GM04504 (cell line): Measurements from ENCODE around the gene HBM.
"Not testable (repeated sequence)": the region's sequence is repeated elsewhere in the genome, so short reads cannot be mapped to it uniquely, and the experiment has no call there.

Source experiments
- DNase-seq: peaks from one replicate; pipeline ENCODE4 v3.0.0-alpha.2; 2012; ENCODE audit warnings: low read depth

Gene HBM, protein sequence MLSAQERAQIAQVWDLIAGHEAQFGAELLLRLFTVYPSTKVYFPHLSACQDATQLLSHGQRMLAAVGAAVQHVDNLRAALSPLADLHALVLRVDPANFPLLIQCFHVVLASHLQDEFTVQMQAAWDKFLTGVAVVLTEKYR

DNA sequence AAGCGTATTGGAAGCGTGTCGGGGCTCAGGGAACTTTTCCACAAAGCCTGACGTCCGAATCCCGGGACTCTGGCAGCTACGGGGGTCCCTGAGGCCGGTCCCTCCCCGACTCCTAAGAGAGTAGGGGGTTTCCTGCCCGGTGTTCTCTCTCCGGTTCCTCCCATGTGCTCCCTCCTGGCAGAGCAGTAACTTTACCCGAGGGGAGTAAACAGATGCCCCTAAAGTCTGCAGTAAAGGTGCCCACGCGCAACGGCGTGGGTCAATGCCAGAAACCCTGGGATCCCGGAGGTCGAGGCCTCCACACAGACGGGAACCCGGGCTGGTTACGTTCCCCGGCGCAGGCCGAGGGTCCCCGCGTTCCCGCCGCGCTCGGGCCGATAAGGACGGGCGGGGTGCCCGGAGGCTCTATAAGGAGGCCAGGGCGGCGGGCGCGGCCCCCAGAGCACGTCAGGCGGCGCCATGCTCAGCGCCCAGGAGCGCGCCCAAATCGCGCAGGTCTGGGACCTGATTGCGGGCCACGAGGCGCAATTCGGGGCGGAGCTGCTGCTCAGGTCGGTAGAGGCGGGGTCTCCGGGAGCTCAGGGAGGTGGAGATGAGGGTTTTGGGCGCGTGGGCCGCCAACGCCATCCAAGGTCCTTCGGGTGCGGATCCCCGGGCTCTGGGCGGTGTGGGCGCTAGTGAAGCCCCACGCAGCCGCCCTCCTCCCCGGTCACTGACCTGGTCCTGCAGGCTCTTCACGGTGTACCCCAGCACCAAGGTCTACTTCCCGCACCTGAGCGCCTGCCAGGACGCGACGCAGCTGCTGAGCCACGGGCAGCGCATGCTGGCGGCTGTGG, at the start of gene HBM:
HBM (plus strand) TSS at position 440 of the 836 bp plus-strand sequence; CDS start at position 460, 20 bp downstream.
- DNase-seq, result no peak

DNA sequence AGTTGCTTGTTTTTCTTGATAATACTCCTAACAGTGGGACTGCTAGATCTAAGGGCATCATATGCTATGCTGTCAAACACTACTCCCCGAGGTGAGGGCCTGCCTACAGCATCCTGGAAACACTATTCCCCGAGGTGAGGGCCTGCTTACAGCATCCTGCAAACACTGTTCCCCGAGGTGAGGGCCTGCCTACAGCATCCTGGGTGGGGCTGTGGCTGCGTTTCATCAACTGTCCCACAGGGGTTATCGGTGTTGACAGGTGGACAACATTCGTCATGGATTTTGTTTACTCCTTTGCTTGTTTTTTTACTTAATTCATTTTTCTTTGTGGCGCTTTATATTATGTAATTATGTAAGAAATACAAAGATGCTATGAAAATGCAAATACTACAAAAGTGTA, 49.8 kb upstream of the HBM start:
- no peak for DNase-seq

DNA sequence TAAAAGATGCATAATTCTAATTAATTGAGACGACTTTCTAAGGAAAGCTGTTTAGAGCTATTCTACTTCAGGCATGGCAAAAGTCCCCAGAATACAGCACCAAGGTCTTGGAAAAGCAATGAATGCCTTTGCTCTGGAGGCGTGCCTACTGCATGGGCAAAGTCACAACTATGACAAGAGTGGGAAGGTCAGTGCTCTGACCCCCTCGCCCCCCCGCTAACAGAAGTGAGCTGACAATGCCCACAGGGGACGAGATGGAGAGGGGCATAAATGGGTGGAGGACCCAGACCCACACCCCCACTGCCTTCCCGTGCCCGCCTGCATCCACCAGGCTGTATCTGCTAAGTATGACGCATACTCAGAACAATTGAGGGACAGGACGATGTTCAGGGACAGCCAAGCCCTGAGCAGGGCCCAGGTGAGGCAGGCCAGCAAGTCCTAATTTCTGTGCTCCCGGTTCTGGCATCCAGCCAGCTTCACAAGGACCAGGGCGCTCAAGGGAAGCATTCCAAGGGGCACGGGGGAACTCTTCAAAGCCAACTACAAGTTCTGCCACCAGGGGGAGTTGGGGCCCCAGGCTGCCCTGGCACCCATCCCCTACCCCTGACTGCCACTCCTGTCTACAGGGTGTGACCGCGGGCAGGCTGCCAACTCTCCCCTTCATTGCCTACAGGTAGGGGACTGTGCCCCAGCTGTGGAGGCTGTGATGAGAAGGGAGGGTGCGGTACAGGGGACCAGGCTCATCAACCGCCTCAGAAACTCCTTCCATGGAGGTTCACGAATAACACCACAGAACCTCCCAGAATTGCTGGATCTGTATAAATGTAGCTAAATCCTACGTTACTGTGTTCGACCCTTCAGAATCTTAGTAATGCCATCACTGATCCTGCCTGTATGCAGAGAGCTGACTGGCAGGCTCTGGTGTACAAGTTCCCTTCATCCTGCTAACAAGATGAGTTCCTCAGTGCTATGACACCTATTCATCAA, 48.1 kb upstream of the HBM start:
- no peak for DNase-seq

DNA sequence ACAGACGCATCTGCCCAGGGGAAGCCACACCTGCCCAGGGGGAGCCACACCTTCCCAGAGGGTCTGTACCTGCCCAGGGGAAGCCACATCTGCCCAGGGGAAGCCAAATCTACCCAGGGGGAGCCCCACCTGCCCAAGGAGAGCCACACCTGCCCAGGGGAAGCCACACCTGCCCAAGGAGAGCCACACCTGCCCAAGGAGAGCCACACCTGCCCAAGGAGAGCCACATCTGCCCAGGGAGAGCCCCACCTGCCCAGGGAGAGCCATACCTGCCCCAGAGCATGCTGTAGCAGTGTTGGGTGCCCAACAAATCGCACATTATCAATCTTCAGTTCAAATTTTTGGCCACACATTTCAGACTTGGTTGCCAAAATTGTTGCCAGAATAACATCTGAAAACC, 46.9 kb upstream of the HBM start:
- DNase-seq, result no peak

DNA sequence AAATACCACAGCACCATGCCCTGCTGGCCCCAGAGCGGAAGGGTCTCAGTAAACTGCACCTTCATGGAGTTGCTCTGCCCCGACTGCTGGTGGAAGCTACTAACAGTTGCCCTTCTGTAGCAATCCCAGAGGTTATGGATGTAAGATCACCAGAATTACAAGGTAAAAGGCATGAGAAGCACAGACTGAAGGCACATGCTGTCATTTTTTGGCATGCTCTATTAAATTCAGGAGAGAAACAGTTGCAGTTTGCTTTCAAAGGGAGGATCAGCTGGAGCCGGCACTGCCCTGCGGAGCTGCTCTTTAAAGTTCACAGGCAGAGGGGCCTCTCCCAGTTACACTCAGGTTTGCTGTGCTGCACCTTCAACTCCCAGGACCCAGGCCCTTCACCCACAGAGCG, 46.5 kb upstream of the HBM start:
- DNase-seq, result no peak

DNA sequence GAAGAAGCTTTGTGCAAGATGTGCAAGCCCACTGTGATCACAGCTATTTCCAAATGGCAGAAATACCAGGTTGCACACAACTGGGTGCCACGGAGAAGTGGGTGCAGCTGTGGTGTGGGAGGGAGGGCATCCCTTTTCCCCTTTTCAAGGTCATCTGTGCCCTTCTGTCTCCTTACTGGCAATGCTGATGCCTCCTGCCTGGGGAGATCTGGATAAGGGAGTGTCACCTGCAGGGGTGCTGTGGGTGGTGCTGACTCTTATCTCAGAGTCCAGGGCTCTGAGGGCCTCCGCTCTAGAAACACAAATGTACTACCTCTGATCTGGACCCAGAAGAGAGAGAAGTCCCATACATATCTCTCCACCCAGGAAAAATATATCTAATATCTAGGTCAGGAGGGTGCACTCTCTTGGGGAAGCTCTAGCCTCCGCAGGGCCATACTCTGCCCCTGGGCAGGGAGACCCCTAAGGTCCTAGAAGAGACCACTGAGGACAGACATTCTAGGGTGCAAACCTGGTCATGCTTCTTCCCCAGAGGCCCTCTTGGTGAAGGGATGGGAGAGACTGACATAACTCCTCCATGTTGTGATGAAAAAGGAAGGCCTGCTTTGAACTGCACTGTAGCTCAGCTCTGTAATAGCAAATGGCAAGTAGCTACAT, 45.8 kb upstream of the HBM start:
- DNase-seq, result no peak

DNA sequence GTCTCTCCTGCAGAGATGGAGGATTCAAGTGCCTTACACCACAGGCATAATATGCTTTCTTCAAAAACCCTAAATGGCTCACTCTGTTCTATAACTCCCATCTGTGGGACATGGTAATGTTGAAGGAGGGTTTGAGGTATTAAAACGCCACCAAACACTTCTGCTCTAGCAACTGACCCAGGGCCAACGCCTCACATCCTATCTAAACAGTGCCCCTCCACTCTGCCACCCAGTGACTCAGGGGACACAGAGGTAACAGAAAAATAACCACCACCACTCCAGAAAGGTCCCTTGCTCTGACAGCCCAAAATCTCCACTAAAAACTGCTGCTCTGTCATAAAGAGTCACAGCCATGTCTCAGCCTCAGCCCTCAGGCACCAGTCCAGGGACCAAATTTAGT, 45.0 kb upstream of the HBM start:
- DNase-seq, result no peak

DNA sequence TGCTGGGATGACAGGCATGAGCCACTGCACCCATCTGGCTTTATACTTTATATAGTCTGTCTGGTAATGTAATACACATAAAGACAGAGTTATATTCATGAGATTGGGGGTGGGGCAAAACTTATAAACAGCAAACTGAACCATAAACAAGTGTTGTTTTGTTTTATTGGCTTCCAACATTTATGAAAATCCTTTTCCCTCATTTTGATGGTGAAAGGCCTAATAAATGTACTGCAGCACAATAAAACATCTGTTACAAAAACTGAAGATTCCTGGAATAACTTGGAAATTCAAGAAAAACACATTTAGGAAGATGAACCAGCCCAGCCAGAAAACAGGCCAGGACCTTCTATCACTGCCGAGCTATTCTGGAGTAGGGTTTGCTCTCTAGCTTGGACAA, 43.4 kb upstream of the HBM start:
- no peak for DNase-seq

DNA sequence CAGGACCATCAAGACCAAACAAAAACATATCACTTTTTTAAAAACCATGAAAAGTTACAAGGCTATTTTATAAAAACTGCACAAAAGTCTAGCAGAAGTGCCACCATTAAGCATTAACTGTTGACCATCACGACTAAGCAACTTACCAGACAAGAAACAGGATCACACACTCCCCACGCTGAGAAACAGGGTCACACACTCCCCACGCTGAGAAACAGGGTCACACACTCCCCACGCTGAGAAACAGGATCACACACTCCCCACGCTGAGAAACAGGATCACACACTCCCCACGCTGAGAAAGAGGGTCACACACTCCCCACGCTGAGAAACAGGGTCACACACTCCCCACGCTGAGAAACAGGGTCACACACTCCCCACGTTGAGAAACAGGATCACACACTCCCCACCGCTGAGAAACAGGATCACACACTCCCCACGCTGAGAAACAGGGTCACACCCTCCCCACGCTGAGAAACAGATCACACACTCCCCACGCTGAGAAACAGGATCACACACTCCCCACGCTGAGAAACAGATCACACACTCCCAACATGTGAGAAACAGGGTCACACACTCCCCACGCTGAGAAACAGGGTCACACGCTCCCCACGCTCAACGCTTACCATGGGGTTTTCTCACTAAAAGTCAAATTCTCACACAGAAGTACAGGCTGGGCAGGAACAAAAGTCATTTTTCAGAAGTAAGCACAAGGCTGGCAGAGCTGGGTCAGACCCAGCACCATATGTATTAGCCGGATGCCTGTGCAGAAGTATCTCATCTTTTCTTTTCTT, 42.0 kb upstream of the HBM start:
- not testable (repeated sequence) for DNase-seq

DNA sequence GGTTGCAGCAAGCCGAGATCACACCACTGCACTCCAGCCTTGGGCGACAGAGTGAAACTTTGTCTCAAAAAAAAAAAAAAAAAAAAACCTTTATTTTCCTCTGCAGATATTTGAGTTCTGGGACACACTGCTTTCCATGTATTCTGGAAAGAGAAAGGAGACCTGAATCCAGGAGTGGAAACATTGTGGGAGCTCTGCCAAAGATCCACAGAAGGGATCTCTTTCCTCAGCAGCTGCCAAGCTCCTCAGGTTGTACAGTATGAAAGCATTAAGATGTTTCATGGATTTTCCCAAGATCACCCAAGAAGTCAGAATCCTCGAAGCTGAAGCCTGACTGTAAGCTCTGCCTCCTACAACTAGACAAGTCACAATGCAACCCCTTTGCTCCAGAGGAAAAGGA, 40.8 kb upstream of the HBM start:
- no peak for DNase-seq

DNA sequence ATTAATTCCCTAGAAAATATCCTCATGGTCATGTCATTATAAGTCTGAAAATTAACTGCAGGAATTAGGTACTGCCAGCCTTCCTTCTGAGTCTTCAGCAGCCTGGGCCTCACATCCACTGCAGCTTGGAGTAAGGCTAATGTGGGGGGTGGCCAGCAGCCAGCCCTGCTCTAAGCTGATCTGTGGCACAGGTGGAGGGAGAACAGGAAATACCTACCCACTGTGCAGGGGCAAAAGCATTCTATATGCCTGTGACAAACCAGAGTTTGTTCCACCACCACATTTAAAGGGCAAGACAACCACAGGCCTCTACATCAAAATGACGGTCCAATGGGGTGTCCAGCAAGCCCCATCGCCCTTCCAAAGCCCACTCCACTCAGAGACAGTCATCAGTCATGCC, 36.7 kb upstream of the HBM start:
- no peak for DNase-seq

DNA sequence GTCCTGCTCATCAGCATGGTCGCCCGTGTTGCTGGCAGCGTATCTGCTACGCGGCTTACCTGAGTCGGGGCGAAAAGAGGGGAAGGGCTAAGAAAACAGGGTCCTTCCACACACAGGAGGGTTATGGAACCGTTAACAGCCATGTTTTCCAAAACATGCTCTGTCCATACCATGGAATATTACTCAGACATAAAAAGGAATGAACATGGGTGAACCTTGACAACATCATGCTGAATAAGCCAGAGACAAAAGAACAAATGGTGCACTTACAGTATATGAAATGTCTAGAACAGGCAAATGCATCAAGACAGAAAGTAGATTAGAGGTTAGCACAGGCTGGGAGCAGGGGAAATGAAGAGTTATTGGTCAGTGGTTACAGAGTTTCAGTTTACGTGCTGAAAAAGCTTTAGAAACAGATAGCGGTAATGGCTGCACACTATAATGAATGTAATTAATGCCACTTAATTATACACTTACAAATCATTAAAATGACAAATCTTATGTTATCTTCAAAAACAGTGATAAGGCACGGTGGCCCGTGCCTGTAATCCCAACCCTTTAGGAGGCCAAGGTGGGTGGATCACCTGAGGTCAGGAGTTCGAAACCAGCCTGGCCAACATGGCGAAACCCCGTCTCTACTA, 35.1 kb upstream of the HBM start:
- DNase-seq, result no peak

DNA sequence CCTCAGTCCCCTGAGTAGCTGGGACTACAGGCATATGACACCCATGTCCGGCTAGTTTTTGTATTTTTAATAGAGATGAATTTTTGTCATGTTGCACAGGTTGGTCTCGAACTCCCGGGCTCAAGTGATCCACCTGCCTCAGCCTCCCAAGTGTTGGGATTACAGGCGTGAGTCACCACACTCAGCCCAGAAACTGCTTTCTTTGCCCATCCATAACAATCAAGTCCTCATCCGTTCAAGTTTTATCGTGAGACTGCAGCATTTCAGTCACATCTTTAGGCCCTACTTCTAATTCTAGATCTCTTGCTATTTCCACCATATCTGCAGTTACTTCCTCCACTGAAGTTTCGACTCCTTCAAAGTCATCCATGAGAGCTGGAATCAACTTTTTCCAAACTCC, 33.7 kb upstream of the HBM start:
- no peak for DNase-seq

DNA sequence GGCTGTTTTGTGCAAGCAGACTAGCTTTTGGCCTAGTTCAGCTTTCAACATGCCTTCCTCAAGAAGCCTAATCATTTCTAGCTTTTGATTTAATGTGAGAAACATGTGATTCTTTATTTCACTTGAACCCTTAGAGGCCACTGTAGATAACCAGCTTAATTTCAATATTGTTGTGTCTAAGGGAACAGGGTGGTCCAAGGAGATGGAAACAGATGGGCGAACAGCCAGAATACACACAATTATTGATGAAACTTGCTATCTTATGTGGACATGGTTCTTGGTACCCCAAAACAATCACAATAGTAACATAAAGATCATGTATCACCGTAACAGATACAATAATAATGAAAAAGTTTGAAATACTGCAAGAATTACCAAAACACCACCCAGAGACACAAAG, 32.1 kb upstream of the HBM start:
- DNase-seq, result no peak

DNA sequence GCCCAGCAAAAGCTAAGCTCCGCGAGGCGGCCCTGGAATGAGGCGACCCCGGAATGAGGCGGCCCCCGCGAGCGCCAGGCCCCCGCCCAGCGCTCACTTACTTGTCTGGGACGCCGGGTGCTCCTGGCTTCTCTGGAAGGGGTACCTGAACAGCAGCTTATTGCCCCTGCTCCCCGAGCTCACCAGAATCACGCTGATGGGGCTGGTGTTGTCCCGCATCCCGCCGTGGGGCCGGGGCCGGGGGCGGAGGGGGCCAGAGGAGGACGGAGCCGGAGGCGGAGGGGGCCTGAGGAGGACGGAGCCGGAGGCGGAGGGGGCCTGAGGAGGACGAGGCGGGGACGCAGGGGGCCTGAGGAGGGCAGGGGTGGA, 27.7 kb upstream of the HBM start:
- DNase-seq, result no peak

DNA sequence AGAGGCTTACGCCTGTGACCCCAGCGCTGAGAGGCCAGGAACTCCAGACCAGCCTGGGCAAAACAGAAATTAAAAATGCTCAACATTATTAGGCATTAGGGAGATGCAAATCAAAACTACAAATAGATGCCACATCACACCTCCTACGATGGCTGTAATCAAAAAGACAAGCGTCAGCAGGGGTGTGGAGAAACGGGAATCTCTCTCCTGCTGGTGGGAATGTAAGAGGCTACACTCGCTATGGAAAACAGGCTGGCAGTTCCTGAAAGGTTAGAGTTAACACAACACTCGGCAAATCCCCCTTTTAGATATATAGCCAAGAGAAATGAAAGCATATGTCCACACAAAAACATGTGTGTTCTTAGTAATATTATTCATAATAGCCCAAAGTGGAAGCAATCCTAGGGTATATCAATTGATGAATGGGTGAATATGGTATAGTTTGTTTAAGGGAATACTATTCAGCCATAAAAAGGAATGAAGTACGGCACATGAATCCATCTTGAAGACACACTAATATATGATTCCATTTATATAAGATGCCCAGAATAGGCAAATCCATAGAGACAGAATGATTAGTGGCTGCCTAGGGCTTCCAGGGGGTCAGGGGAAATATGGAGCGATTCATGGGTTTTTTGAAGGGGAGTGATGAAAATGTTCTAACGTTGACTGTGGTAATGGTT, 25.5 kb upstream of the HBM start:
- DNase-seq, result no peak

DNA sequence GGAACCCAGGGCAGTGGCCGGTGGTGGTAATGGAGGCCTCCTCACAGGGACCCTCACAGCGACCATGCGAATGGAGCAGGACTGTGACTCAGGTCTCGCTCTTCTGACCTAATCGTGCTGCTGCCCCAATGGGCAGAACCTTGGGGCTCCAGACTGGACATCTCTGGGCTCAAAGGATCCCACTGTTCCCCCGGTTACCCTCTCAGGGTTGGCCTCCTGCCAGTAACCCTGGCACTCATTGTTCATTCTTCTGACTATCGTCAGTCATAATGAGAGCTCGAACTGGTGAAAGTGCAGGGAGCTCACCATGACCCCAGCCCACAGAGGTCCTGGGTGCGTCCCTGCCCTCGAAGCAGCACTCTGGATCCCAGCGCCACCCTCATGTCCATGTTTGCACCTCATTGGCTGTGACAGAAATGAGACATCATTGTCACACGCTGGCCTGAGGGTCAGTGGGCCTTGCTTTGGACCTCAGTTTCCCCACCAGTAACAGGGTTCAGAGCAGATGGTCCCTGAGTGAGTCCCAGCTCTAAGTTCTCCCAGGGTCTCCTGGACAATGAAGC, 23.3 kb upstream of the HBM start:
- no peak for DNase-seq

DNA sequence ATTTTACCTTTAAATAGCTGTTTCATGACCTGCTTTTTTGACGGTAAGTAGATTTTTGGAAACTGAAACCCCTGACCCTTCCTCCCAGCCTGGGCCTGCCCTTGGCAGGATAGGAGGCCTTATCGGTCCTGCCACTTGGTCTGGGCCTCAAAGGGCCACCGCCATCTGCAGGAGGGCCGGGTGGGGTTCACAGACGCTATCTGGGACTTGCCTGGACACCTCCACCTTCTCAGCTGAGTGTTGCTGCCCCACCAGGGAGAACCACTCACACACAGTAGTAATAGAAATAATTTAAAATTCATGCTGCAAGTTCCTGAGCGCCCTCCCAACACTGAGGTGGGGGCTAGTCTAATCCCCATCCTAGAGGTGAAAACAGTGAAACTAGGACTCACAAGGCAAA, 22.7 kb upstream of the HBM start:
- DNase-seq, result no peak

DNA sequence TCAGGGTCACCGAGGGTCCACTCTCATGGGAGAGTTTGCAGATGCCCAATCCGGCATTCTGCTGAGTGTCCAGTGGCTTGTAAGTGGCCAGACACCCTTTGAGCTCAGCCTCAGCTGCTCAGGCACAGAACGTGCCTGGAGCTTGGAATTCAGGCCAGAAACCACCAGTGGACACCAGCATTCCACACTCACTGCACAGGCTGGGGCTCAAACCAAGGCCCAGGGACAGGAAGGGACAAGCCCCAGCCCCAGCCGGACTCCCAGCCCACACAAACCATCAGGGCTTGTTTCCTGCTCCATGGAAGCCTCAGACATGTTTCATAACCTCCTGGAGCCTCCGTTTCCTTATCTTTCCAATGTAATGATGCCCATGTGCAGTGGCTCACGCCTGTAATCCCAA, 22.3 kb upstream of the HBM start:
- DNase-seq, result no peak

DNA sequence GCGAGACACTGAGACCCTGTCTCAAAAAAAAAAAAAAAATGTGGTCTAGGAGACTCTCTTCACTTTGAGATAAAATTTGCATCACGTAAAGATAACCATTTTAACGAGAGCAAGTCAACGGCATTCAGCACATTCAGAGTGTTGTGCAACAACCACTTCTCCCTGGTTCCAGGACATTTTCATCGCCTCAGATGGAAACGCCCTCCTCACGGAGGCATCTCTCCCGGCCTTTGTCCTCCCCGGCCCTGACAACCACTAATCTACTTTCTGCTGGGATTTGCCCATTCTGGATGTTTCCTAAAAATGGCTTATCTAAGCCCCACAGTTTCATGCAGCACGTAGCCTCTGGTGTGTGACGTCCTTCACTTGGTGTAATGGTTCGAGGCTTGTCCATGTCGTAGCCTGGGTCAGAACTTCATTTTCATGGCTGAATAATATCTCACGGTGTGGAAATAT, 21.0 kb upstream of the HBM start:
- no peak for DNase-seq
